HAP-1 (cell line): Measurements from ENCODE around the gene PDCD10.

Source experiments
- DNase-seq, 2 experiments: peaks; one replicate each; pipeline ENCODE4 v3.0.0-alpha.2; 2016 to 2020; ENCODE audit warnings: low spot score in 2 of 2
- H3K27me3 ChIP-seq: fragments of 250-450 bp; sonication (Bioruptor Pico); 2 replicates; pipeline ENCODE4 v1.5.1; 2020; ENCODE audit warnings: low read depth, mild to moderate bottlenecking, moderate library complexity
- H3K36me3 ChIP-seq: fragments of 250-450 bp; sonication (Bioruptor Pico); replicated peaks from 2 replicates; pipeline ENCODE4 v1.5.1; 2020; ENCODE audit warnings: mild to moderate bottlenecking
- H3K4me1 ChIP-seq: fragments of 250-450 bp; sonication (Bioruptor Pico); 2 replicates; pipeline ENCODE4 v1.5.1; 2020; ENCODE audit warnings: mild to moderate bottlenecking
- H3K4me3 ChIP-seq: fragments of 250-450 bp; sonication (Bioruptor Pico); 2 replicates; pipeline ENCODE4 v1.5.1; 2020; ENCODE audit warnings: mild to moderate bottlenecking, moderate library complexity
- H3K9me3 ChIP-seq: fragments of 250-450 bp; sonication (Bioruptor Pico); 2 replicates; pipeline ENCODE4 v1.5.1; 2020; ENCODE audit warnings: mild to moderate bottlenecking, moderate library complexity
- in situ Hi-C: fragments of 300-500 bp; cut with MboI; formaldehyde crosslinking; loops from 3 replicates; pipeline ENCODE4 v1.14.3; 2020; ENCODE audit warnings: low sequenced_read_pairs, inconsistent platforms, mixed read lengths

PDCD10 gene

GRCh38 chr3:167651826-167652225 is 82.9 kb downstream of the PDCD10 start:
- Histone ChIP-seq H3K4me1 (peaks cover 7% of the 10 kb centered on the region), H3K4me3 (no peak overlapping the region), H3K27me3 (no peaks in the 10 kb centered on the region), H3K36me3 (no peaks in the 10 kb centered on the region), H3K9me3 (no peaks in the 10 kb centered on the region)
- no peak for DNase-seq
- in situ Hi-C loops: no loop called here

- Histone ChIP-seq H3K4me1 (peaks cover 7% of the 10 kb centered on the region), H3K36me3 (no peaks in the 10 kb centered on the region), H3K27me3 (no peaks in the 10 kb centered on the region), H3K9me3 (no peaks in the 10 kb centered on the region), H3K4me3 (no peak overlapping the region)
- in situ Hi-C loops: no loop called here
- no peak for DNase-seq
These were observed 84.2 kb downstream of the PDCD10 start for GRCh38 chr3:167650459-167650858.

GRCh38 chr3:167649746-167650145 is 84.9 kb downstream of the PDCD10 start:
- no peaks in the 10 kb centered on the region for H3K36me3 ChIP-seq
- in situ Hi-C loops: no loop called here
- no peaks in the 10 kb centered on the region for H3K9me3 ChIP-seq
- no peaks in the 10 kb centered on the region for H3K27me3 ChIP-seq
- H3K4me3 ChIP-seq: no peak overlapping the region
- H3K4me1 ChIP-seq: peaks cover 7% of the 10 kb centered on the region
- DNase-seq: no peak

- no peaks in the 10 kb centered on the region for H3K4me1 ChIP-seq
- no peaks in the 10 kb centered on the region; the same call in 1 of the 2 replicates for H3K27me3 ChIP-seq
- DNase-seq: no peak
- H3K36me3 ChIP-seq: no peaks in the 10 kb centered on the region
- no peaks in the 10 kb centered on the region for H3K9me3 ChIP-seq
- no peak overlapping the region for H3K4me3 ChIP-seq
- in situ Hi-C loops: no loop called here
These were observed 90.1 kb downstream of the PDCD10 start for GRCh38 chr3:167644611-167645010.
